Femur (tissue), 1 donor: ENCODE measurements around the gene ZNF628.
A peak's percentile ranks its signal among the peaks of the same experiment; 100 is the strongest.
"Not testable (repeated sequence)": the region's sequence is repeated elsewhere in the genome, so short reads cannot be mapped to it uniquely, and the experiment has no call there.

Source experiments
- DNase-seq: peaks from one replicate; pipeline ENCODE4 v3.0.0-alpha.2; 2017

Gene ZNF628

GRCh38 chr19:55484593-55485438 lies 8.4 kb downstream of the ZNF628 start, which contains the start of gene NAT14:
Gene NAT14, plus strand, starts transcription at chr19:55485188. Its CDS starts 521 bp downstream, at chr19:55485709.
- DNase-seq, result peak; percentile 87

GRCh38 chr19:55485439-55486011 lies 9.1 kb downstream of the ZNF628 start:
- no peak for DNase-seq

- DNase-seq, result no peak
These were observed 9.9 kb downstream of the ZNF628 start for GRCh38 chr19:55486043-55486970.

DNA sequence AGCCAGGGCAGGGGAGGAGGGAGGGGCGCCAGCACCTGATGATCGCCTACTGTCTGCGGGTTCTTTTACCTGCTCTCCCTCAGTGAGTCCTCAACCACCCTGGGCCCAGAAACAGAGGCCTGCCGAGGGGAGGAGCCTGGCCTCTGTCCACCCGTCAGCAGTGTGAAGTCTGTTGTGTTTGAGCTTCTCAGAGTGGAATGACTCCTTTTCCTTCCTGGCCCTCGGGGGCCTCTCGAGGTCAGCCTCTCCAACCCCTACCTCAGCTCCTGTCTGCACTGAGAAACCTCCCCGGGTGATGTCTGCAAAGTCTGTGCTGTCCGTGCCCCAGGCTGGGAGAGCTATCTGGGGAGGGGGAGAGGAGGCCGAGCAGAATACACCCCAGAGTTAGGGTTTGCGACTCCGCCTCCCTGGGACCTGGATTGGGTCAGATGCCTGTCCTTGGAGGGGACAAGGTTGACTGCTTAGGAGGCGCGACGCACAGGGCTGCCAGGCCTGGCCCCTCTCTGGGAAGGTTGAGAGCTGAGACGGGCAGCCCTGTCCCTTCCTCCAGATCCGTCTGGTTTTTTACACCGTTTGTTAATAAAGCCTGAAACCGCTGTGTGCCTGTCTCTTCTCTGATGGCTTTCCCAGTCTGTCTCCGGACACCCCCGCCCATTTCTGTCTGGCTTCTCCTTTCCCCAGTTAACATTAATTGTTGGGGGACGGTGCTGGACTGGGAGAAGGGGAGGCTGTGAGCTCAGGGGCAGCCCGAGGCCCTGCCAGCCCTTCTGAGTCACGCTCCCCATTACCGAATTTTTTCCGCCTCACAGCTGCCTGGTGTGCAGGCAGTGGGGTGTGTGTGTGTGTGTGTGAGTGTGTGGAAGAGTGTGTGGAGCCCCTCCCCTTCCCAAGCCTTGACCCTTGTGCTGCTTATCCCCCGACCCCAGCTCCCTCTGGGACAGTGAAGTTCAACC lies 10.8 kb downstream of the ZNF628 start:
- DNase-seq, result peak; percentile 95

- DNase-seq, result peak; percentile 84
These were observed 11.7 kb downstream of the ZNF628 start, which contains the start of gene SSC5D for GRCh38 chr19:55487924-55488687. Gene SSC5D, plus strand, starts transcription at chr19:55488436. Its CDS starts 154 bp downstream, at chr19:55488590.

- peak; percentile 81 for DNase-seq
These were observed 12.7 kb downstream of the ZNF628 start for GRCh38 chr19:55488986-55489710.

DNA sequence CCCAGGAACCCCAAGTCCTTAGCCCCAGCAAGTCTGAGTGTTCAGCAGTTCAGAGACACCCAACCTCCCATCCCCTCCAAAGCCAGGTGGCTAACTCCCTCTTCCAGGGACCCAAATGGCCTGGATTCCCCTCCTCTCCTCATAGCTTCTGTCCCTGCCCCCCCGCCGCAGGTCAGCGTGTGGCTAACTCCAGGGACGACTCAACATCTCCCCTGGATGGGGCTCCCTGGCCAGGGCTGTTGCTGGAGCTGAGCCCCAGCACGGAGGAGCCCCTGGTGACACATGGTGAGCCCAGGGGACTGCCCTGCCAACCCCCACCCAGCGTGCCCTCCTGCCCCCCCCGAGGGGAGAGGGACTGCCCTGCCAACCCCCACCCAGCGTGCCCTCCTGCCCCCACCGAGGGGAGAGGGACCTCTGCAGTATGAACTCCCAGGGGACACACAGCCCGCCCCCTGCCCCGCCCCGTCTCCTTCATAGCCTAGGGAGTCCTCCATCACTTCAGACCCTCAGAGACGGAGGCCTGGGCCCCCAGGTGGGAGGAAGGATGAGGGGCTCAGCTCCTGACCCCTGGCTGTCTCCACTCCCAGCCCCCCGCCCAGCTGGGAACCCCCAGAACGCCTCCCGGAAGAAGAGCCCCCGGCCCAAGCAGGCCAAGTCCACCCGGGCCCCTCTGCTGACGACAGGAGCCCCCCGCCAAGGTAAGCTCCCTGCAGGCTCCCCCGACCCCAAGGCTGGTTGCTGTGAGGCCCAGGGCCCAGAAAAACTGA lies 13.5 kb downstream of the ZNF628 start:
- DNase-seq, result no peak

DNA sequence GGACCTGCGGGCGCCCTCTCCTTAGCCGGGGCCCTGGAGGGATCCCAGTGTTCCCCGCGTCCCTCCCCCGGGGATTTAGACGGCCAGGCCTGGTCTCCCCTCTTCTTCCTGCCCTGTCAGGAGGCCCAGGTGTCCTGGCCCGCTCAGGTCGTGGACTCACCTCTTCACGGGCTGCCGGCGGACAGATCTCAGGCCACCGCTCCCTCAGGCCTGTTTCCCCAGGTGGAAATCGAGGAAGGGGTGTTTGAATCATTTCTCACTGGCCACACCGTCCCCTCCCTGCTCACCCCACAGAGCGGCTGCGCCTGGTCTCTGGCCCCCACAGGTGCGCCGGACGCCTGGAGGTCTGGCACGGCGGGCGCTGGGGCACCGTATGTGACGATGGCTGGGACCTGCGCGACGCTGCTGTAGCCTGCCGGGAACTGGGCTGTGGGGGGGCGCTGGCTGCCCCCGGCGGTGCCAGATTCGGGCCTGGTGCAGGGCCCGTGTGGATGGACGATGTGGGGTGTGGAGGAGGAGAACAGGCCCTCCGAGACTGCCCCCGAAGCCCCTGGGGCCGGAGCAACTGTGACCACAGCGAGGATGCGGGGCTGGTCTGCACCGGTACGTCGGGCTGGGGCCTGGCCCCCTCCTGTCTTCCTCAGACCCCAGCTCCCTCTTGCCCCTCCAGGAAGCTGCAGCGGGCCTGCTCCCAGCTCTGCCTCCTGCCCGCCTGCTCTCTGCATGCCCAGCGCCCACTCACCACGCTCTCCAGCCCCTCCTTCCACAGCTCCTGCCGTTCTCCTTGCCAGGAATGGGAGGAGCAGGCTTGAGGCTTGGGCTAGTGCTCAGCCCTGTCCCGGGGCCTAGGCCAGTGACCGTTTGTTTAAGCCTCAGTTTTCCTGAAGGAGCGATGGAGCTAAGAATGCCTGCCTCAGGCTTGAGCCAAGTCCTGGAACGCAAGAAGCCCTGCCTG lies 14.3 kb downstream of the ZNF628 start:
- DNase-seq, result no peak

DNA sequence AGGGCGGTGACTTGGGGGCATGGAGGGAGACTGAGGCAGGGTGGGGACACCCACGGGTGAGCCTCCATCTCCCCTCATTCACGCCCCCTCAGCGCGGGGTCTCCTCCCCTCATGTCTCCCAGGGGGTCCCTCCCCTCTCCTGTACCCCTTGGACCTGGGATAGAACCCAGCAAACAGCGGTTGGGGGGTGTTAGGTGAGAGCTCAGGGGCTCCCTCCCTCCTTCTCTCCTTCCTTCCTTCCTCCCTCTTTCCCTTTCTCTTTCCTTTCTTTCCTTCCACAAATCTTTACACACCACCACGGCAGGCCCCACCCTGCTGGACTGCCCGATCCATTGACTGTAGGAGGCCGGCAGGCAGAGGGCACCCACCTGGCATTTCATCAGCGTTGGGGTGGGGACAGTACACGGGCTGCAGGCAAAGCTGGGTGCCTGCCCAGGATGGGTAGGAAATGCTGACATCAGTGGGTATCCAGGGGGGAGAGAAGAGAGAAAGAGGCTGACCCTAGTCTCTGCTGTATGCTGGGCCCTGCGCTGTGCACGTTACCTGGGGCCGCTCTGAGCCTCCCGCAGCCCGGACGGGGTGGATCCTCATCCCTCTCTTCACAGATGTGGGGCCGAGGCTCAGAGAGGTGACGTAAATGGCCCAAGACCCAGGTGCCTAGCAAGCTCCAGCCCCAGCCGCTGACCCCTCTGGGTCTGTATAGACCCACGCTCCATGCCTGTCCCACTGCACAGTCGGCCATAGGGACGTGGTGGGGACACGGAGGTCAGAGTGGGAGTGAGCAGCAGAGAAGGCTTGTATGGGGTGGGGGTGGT lies 15.3 kb downstream of the ZNF628 start:
- no peak for DNase-seq

DNA sequence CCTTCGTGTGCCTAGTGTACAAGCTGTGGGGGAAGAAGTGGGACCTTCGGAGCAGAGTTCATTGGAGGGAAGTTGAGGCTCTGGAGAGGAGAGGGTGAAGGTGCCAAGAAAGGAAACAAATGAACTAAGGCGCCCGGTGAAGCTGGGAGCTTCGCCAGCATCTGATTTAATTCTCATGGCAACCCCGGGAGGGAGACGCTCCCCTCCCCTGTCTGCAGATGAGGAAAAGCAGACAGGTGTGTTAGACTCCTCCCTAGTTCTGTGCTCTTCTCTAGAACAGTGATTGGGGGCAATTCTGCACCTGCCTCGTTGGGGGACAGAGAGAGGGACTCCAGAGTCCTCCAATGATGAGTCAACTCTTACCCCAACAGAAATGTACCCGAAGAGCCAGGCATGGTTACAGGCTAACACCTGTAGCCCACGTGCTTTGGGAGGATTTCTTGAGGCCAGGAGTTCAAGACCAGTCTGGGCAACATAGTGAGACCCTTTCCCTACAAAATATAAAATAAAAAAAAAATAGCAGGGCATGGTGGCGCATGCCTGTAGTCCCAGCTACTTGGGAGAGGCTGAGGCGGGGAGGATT lies 16.0 kb downstream of the ZNF628 start:
- no peak for DNase-seq

- peak; percentile 81 for DNase-seq
These were observed 16.7 kb downstream of the ZNF628 start for GRCh38 chr19:55493052-55493644.

- DNase-seq, result no peak
These were observed 17.3 kb downstream of the ZNF628 start for GRCh38 chr19:55493645-55494171.

DNA sequence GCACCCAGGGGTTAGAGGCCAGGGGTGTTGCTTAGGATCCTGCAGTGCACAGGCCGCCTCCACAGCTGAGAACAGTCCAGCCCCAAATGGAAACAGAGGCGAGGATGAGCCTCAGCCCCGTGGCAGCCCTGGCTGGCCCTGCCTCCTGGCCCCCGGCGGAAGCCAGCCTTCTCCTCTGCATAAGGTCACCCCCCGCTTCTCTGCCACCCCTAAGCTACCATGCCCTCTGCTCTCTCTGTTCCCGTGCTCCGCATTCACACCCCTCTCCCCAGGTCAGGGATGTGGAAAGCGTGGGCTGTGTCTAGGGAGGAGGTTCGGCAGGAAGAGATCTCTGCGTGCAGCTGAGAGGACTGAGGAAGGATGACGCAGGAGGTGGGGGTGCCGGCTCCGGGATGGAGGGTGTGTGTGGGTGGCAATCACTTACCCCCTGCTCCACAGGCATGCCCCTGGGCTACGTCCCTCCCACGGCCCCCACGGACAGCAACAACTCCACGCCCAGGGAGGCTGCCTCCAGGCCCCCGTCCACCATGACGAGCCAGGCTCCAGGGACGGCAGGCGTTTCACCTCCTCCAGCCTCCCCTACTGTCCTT lies 17.9 kb downstream of the ZNF628 start:
- no peak for DNase-seq

DNA sequence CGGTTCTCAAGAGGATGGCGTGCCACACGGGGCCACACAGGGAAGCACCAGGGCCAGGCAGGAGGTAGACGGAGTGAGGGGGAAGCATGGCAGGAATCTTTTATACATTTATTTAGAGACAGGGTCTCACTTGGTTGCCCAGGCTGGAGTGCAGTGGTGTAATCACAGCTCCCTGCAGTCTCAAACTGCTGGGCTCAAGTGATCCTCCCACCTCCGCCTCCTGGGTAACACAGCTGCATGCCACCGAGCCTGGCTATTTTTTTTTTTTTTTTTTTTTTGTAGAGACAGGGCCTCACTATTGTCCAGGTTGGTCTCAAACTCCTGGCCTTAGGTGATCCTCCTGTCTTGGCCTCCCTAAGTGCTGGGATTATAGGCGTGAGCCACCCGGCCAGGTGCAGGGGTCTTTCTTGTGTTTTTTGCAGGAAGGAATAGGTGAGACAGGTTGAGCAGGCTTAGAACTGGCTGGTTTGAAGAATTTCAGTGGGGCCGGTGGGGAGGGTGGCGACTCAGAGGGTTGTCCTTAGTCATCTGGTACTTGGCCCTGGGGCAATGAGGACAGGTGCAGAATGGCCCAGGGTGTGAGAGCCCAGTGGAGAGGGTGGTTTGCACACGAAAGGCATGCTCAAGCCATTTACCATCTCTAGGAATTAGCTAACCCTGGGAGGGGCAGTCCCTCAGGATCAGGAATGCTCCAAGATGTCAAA lies 19.4 kb downstream of the ZNF628 start:
- no peak for DNase-seq

GRCh38 chr19:55496820-55497219 lies 20.4 kb downstream of the ZNF628 start:
- DNase-seq, result not testable (repeated sequence)
